Measurements from ENCODE around the gene FILIP1. TPM values are rescaled to one million over a fixed set of nuclear protein-coding genes. Genes with fewer than 3 reads are reported as not detected.

FILIP1 gene
- total and polyA plus RNA-seq, 2 of the 8 experiments (the other 6 are each of a cell fraction or from before 2014, with no cell fraction given), result 2.4 to 5.7 TPM

DNA sequence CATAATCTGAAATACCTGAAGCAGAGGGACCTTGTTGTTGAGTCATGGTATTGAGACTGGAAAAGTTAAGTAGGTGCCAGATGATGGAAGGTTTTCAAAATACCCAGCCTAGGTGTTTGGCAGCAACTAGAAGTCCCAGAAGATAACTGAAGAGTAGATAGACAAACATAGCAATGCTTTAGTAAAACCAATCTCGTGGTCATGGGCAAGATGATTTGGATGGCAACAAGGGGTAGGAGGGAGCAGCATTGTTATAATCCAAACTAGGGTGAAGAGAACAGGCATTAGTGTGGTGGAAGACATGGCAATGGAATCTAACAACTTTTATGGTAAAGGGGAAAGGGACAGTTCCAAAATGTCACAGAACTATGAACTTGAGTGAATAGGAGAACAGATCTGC is 2.3 kb downstream of the FILIP1 start:
- Histone ChIP-seq H4K91ac (replicated peaks; ENCODE audit: insufficient read length, low read length) (no peak overlapping the region), H3K79me2 (ENCODE audit: control insufficient read depth in 1 of 2, insufficient read depth in 2 of 2, low read length in 2 of 2) (no peaks in the 10 kb centered on the region), H3K4me3 (ENCODE audit: extremely low read depth in 1 of 4, insufficient read depth in 2 of 4, low read depth in 3 of 4, low read length in 4 of 4) (no peak overlapping the region), H3K4me1 (replicated peaks in 1 of 4; ENCODE audit: control insufficient read depth in 3 of 4, insufficient read depth in 4 of 4, low read length in 3 of 4) (peaks cover 0 to 3% (median 1%) of the 10 kb centered on the region in 4 experiments; a peak in 4 of 7 replicates), H3K23me2 (ENCODE audit: low read depth, low read length) (no peaks in the 10 kb centered on the region), H3K27ac (ENCODE audit: low read depth, low read length) (no peak overlapping the region), H3K27me3 (replicated peaks in 1 of 4; ENCODE audit: control insufficient read depth in 3 of 4, extremely low read depth in 1 of 4, insufficient read depth in 3 of 4, low read length in 3 of 4) (no peaks in the 10 kb centered on the region), H2BK20ac (ENCODE audit: low read length) (no peak overlapping the region), H3K36me3 (ENCODE audit: control insufficient read depth in 2 of 4, insufficient read depth in 4 of 4, low read length in 3 of 4) (no peaks in the 10 kb centered on the region), H3K79me1 (ENCODE audit: low read depth, low read length) (no peaks in the 10 kb centered on the region), H2AFZ (ENCODE audit: low read length) (no peak overlapping the region), H4K5ac (ENCODE audit: insufficient read length, low read depth, low read length) (no peak overlapping the region), H2BK5ac (ENCODE audit: low read depth, low read length) (no peak overlapping the region), H4K8ac (ENCODE audit: extremely low read depth, insufficient read depth, low read length) (no peak overlapping the region), H3K56ac (replicated peaks; ENCODE audit: insufficient read length, low read depth, low read length) (no peak overlapping the region), H3K9ac (replicated peaks in 1 of 4; ENCODE audit: extremely low read depth in 1 of 4, low read depth in 3 of 4, low read length in 3 of 4) (no peak overlapping the region), H2BK15ac (ENCODE audit: low read length) (no peak overlapping the region), H2BK12ac (ENCODE audit: low read depth, low read length) (no peak overlapping the region), H4K20me1 (replicated peaks in 1 of 2; ENCODE audit: control insufficient read depth in 1 of 2, insufficient read depth in 2 of 2, low read length in 2 of 2) (no peaks in the 10 kb centered on the region), H3K4me2 (ENCODE audit: insufficient read depth in 1 of 2, low read depth in 2 of 2, low read length in 2 of 2) (no peak overlapping the region), H2BK120ac (replicated peaks; ENCODE audit: low read depth, low read length) (no peak overlapping the region), H3K23ac (ENCODE audit: insufficient read length) (no peak overlapping the region), H3K4ac (replicated peaks; ENCODE audit: insufficient read length, low read depth, low read length) (no peak overlapping the region), H2AK5ac (ENCODE audit: low read depth, low read length) (no peak overlapping the region), H3K9me3 (ENCODE audit: insufficient read depth in 2 of 2, low read depth in 1 of 2, low read length in 1 of 2) (no peaks in the 10 kb centered on the region), H3K18ac (ENCODE audit: extremely low read depth, low read length) (no peak overlapping the region), H3K14ac (ENCODE audit: insufficient read length) (no peak overlapping the region)
- no peak for DNase-seq (ENCODE audit: low read depth in 1 of 2, low spot score in 2 of 2)
- WGBS, 2 experiments (ENCODE audit: extremely low coverage in 1 of 2, insufficient coverage in 1 of 2, insufficient read length in 1 of 2, insufficient replicate concordance in 2 of 2, low coverage in 1 of 2, low lambda C conversion rate in 2 of 2, missing lambda C conversion rate in 1 of 2), result 78% methylated on average over 1 of the region's 1 CpG; no CpG with 5 or more reads in 1 of the 2 experiments
- no peak for TF ChIP-seq SIRT6 (IDR thresholded peaks at IDR 0.05; ENCODE audit: low read length)
- TF ChIP-seq SIN3A (conservative IDR thresholded peaks at IDR 0.05 in 1 of 2, IDR thresholded peaks at IDR 0.05 in 1 of 2; ENCODE audit: low read depth in 1 of 2, low read length in 2 of 2), result no peak
- no peak for TF ChIP-seq CREB1 (IDR thresholded peaks at IDR 0.05)
- TF ChIP-seq TAF7 (optimal IDR thresholded peaks at IDR 0.05; ENCODE audit: borderline replicate concordance, low read depth, low read length), result no peak
- no peak for TF ChIP-seq SAP30 (IDR thresholded peaks at IDR 0.05; ENCODE audit: insufficient read depth, insufficient replicate concordance, low read length)
- TF ChIP-seq, protein P1, sequence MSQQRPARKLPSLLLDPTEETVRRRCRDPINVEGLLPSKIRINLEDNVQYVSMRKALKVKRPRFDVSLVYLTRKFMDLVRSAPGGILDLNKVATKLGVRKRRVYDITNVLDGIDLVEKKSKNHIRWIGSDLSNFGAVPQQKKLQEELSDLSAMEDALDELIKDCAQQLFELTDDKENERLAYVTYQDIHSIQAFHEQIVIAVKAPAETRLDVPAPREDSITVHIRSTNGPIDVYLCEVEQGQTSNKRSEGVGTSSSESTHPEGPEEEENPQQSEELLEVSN (IDR thresholded peaks at IDR 0.05), result no peak
- no peak for TF ChIP-seq TAF1 (IDR thresholded peaks at IDR 0.05; ENCODE audit: low read depth, low read length)
- TF ChIP-seq GABPA (IDR thresholded peaks at IDR 0.05; ENCODE audit: borderline replicate concordance, insufficient read depth, low read length), result no peak
- TF ChIP-seq, protein P2, sequence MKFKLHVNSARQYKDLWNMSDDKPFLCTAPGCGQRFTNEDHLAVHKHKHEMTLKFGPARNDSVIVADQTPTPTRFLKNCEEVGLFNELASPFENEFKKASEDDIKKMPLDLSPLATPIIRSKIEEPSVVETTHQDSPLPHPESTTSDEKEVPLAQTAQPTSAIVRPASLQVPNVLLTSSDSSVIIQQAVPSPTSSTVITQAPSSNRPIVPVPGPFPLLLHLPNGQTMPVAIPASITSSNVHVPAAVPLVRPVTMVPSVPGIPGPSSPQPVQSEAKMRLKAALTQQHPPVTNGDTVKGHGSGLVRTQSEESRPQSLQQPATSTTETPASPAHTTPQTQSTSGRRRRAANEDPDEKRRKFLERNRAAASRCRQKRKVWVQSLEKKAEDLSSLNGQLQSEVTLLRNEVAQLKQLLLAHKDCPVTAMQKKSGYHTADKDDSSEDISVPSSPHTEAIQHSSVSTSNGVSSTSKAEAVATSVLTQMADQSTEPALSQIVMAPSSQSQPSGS (IDR thresholded peaks at IDR 0.05; ENCODE audit: low read length), result no peak
- no peak for TF ChIP-seq ZNF274 (IDR thresholded peaks at IDR 0.05; ENCODE audit: borderline replicate concordance, extremely low read depth, low read length)
- no peak for FAIRE-seq
- POLR2A ChIA-PET (ENCODE audit: partially characterized antibody), result no interaction called here
- CTCF ChIA-PET (ENCODE audit: partially characterized antibody), result interaction anchor here (0.6 to 1.7 kb wide), 3 partner anchors 10 to 123 kb away, joined by 3 to 6 read pairs (median 5); no protein-coding TSS in a partner anchor

Data from H1 (cell line).